Endothelial cell of umbilical vein (primary cell): ENCODE results near the gene POLR2J. TPM values are rescaled to one million over a fixed set of nuclear protein-coding genes. Genes with fewer than 3 reads are reported as not detected.

Experiments
- BruUV-seq: library from RNA; stranded (reverse); fragments of 400-500 nt; replicated peaks from 2 replicates; lab custom pipeline; 2021; lab: Mats Ljungman, UMichigan
- CTCF ChIA-PET: fragments of 300-600, 350-600 bp; sonication (Branson Sonifier 250); formaldehyde crosslinking; loops from one replicate; lab custom pipeline; 2021; ENCODE audit warnings: antibody characterized with exemption, inconsistent platforms; lab: Charles Lee
- POLR2A ChIA-PET: fragments of 300-600, 350-600 bp; sonication (Branson Sonifier 250); formaldehyde crosslinking; loops from one replicate; lab custom pipeline; 2021; ENCODE audit warnings: antibody characterized with exemption, inconsistent platforms; lab: Charles Lee
- DNase-seq: peaks from one replicate; pipeline ENCODE4 v3.0.0-alpha.2; 2011; ENCODE audit warnings: low read depth, low spot score
- FAIRE-seq: peaks from 2 replicates; lab custom pipeline; 2011; peaks lifted over from hg19 to GRCh38; lab: Jason Lieb, UNC
- H2AFZ ChIP-seq: 2 replicates; pipeline ENCODE4 v1.6.0; 2012; ENCODE audit warnings: low read depth, low read length, control low read depth, inconsistent platforms
- H3K27ac ChIP-seq: 2 replicates; pipeline ENCODE4 v1.5.1; 2011; ENCODE audit warnings: low read depth, mild to moderate bottlenecking, control low read depth, low read length, moderate library complexity; ENCODE audit not compliant: insufficient read depth
- H3K27me3 ChIP-seq, 2 experiments: 2 replicates each; pipeline versions ENCODE4 v1.6.0 to v1.6.1; 2011; ENCODE audit warnings: low read length in 2 of 2, mixed read lengths in 1 of 2; ENCODE audit not compliant: control insufficient read depth in 2 of 2, insufficient read depth in 2 of 2
- H3K36me3 ChIP-seq, 2 experiments: 2 replicates in 1 of 2; 3 replicates in 1 of 2; pipeline ENCODE4 v1.5.1; 2011; ENCODE audit warnings: low read length in 2 of 2, mild to moderate bottlenecking in 1 of 2, moderate library complexity in 1 of 2; ENCODE audit not compliant: control insufficient read depth in 2 of 2, insufficient read depth in 2 of 2; ENCODE audit errors: extremely low read depth in 1 of 2
- H3K4me1 ChIP-seq: 3 replicates; pipeline ENCODE4 v1.5.1; 2011; ENCODE audit warnings: mild to moderate bottlenecking, low read length; ENCODE audit not compliant: control insufficient read depth, insufficient read depth; ENCODE audit errors: extremely low read depth
- H3K4me2 ChIP-seq: 2 replicates; pipeline ENCODE4 v1.6.1; 2011; ENCODE audit warnings: low read length, control low read depth, mixed read lengths; ENCODE audit not compliant: insufficient read depth
- H3K4me3 ChIP-seq, 3 experiments: fragments of 200-600 bp in 1 of 3; sonication (generic), shearing (Covaris generic) in 1 of 3; replicated peaks in 1 of 3; 2 replicates each; pipeline ENCODE4 v1.5.1; 2011 to 2016; ENCODE audit warnings: control low read depth in 3 of 3, low read length in 3 of 3, mild to moderate bottlenecking in 2 of 3, inconsistent platforms in 1 of 3, low read depth in 1 of 3, moderate library complexity in 1 of 3; ENCODE audit not compliant: insufficient read depth in 1 of 3
- H3K79me2 ChIP-seq: 2 replicates; pipeline ENCODE4 v1.6.0; 2012; ENCODE audit warnings: low read length, inconsistent platforms; ENCODE audit not compliant: control insufficient read depth, insufficient read depth
- H3K9ac ChIP-seq: replicated peaks from 2 replicates; pipeline ENCODE3; 2011; ENCODE audit warnings: low read length, control low read depth; ENCODE audit not compliant: insufficient read depth; ENCODE audit errors: extremely low read depth
- H3K9me1 ChIP-seq: replicated peaks from 3 replicates; pipeline ENCODE4 v1.6.0; 2011; ENCODE audit warnings: mild to moderate bottlenecking, low read length; ENCODE audit not compliant: control insufficient read depth, insufficient read depth; ENCODE audit errors: extremely low read depth
- H3K9me3 ChIP-seq: replicated peaks from 2 replicates; pipeline ENCODE4 v1.5.1; 2012; ENCODE audit warnings: low read length, inconsistent platforms; ENCODE audit not compliant: control insufficient read depth, insufficient read depth
- H4K20me1 ChIP-seq: replicated peaks from 2 replicates; pipeline ENCODE3; 2011; ENCODE audit warnings: mild to moderate bottlenecking, low read length; ENCODE audit not compliant: control insufficient read depth, insufficient read depth; ENCODE audit errors: extremely low read depth
- EZH2 ChIP-seq: IDR thresholded peaks from 2 replicates; pipeline ENCODE4 v1.6.1; 2012; ENCODE audit warnings: borderline replicate concordance, low read depth, mild to moderate bottlenecking, moderate library complexity, low read length, inconsistent platforms; ENCODE audit not compliant: severe bottlenecking
- FOS ChIP-seq: IDR thresholded peaks from 2 replicates; pipeline ENCODE4 v1.6.1; 2011; ENCODE audit warnings: mild to moderate bottlenecking, low read length, moderate library complexity, borderline replicate concordance; ENCODE audit not compliant: insufficient read depth
- GATA2 ChIP-seq: IDR thresholded peaks from 2 replicates; pipeline ENCODE4 v1.7.0; 2011; ENCODE audit warnings: low read depth, mild to moderate bottlenecking, moderate library complexity, mixed read lengths, low read length; ENCODE audit not compliant: insufficient read length, insufficient read depth
- JUN ChIP-seq: IDR thresholded peaks from 2 replicates; pipeline ENCODE4 v1.6.1; 2011; ENCODE audit warnings: borderline replicate concordance, low read depth; ENCODE audit not compliant: insufficient read length, insufficient read depth
- MYC ChIP-seq: IDR thresholded peaks from one replicate; pipeline ENCODE4 v1.6.1; 2011; ENCODE audit warnings: mild to moderate bottlenecking, low read depth, low read length
- POLR2A ChIP-seq: IDR thresholded peaks from 2 replicates; pipeline ENCODE4 v1.6.1; 2012; ENCODE audit warnings: low read depth, mild to moderate bottlenecking, control low read depth, low read length
- POLR2AphosphoS5 ChIP-seq: IDR thresholded peaks from 2 replicates; pipeline ENCODE4 v1.6.1; 2012; ENCODE audit warnings: low read depth, mild to moderate bottlenecking, control low read depth, low read length, moderate library complexity; ENCODE audit not compliant: insufficient read depth
- dilution Hi-C: fragments of 300-500 bp; cut with MboI; formaldehyde crosslinking; loops from one replicate; pipeline ENCODE4 v1.15.0; 2019; ENCODE audit warnings: low sequenced_read_pairs; ENCODE audit not compliant: extremely low pct_ligation_motif_present
- intact Hi-C: fragments of 100-400 bp; cut with micrococcal nuclease; formaldehyde crosslinking; loops from one replicate; pipeline ENCODE4 v1.10.0; 2022
- polyA plus RNA-seq, 4 experiments: library from polyadenylated mRNA; depleted of rRNA in 3 of 4; stranded (reverse) in 3 of 4; unstranded in 1 of 4; fragments of >200 nt; gene quantifications; 2 replicates each; pipeline versions ENCODE4 v1.2.1 to v1.2.3, GENCODE V29; 2011 to 2012; ENCODE audit warnings: missing spikeins in 1 of 4
- total RNA-seq: library from RNA; stranded (reverse); gene quantifications from 2 replicates; pipeline ENCODE4 v1.2.3, GENCODE V29; 2021
- TF ChIP-seq, protein P1 (sequence below): IDR thresholded peaks from 2 replicates; pipeline ENCODE4 v1.6.1; 2011; ENCODE audit not compliant: insufficient read depth, insufficient read length
- TF ChIP-seq, protein P2 (sequence below), 2 donors: IDR thresholded peaks; 1 replicate in 1 of 2; 2 replicates in 1 of 2; pipeline ENCODE4 v1.5.1; 2011; ENCODE audit warnings: low read length in 2 of 2, mild to moderate bottlenecking in 2 of 2, moderate library complexity in 2 of 2, control low read depth in 1 of 2, inconsistent platforms in 1 of 2, low read depth in 1 of 2; ENCODE audit not compliant: insufficient read depth in 1 of 2; ENCODE audit errors: extremely low read depth in 1 of 2

The POLR2J gene
- total and polyA plus RNA-seq, 2 donors (not counting 3 experiments of a cell fraction or from before 2014, with no cell fraction given) = 48.7 to 93.6 TPM

DNA sequence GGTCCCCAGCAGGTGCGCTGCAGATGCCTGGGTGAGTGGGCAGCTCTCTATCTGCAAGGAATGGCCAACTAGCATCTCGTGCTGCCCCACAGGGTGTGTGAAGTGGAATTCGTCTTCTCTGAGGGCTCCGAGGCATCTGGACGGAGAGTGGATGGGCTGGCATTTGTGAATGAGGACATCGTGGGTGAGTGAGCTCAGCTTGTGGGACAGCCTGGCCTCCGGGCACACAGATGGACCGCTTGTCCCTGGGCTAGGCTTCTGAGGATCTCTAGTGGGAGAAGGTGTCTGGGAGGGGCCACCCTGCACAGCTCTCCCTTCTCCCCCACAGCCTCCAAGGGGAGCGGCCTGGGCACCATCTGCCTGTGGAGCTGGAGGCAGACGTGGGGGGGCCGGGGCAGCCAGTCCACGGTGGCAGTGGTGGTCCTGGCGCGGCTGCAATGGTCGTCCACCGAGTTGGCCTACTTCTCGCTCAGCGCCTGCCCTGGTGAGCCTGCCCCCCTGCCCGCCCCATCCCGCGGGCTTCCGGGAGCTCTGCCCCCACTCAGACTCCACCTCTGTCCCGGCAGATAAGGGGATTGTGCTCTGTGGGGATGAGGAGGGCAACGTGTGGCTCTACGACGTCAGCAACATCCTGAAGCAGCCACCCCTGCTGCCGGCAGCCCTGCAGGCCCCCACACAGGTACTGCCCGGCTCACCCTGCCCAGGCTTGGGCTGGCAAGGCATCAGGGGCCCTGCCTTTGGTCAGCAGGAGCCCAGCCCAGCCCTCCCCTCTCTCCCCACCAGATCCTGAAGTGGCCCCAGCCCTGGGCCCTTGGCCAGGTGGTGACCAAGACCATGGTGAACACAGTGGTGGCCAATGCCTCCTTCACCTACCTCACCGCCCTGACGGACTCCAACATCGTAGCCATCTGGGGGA lies 6.3 kb downstream of the POLR2J start:
- H4K20me1 ChIP-seq = no peaks in the 10 kb centered on the region
- dilution Hi-C loops = no loop called here
- no peak overlapping the region for H3K4me3 ChIP-seq
- ChIA-PET POLR2A (no interaction called here), CTCF (no interaction called here)
- intact Hi-C loops = no loop called here
- no TSS peak for BruUV-seq
- H3K4me1 ChIP-seq = no peaks in the 10 kb centered on the region
- DNase-seq = no peak
- H3K79me2 ChIP-seq = no peaks in the 10 kb centered on the region
- TF ChIP-seq POLR2A = no peak
- no peak for TF ChIP-seq JUN
- TF ChIP-seq EZH2 = no peak
- TF ChIP-seq FOS = no peak
- TF ChIP-seq, protein P1, sequence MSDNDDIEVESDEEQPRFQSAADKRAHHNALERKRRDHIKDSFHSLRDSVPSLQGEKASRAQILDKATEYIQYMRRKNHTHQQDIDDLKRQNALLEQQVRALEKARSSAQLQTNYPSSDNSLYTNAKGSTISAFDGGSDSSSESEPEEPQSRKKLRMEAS = no peak
- TF ChIP-seq MYC = no peak
- TF ChIP-seq, protein P2, sequence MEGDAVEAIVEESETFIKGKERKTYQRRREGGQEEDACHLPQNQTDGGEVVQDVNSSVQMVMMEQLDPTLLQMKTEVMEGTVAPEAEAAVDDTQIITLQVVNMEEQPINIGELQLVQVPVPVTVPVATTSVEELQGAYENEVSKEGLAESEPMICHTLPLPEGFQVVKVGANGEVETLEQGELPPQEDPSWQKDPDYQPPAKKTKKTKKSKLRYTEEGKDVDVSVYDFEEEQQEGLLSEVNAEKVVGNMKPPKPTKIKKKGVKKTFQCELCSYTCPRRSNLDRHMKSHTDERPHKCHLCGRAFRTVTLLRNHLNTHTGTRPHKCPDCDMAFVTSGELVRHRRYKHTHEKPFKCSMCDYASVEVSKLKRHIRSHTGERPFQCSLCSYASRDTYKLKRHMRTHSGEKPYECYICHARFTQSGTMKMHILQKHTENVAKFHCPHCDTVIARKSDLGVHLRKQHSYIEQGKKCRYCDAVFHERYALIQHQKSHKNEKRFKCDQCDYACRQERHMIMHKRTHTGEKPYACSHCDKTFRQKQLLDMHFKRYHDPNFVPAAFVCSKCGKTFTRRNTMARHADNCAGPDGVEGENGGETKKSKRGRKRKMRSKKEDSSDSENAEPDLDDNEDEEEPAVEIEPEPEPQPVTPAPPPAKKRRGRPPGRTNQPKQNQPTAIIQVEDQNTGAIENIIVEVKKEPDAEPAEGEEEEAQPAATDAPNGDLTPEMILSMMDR (IDR thresholded peaks at IDR 0.05; ENCODE audit: extremely low read depth in 1 of 2, insufficient read depth in 1 of 2, low read depth in 1 of 2, low read length in 2 of 2) = no peak
- TF ChIP-seq GATA2 = no peak
- no peak for TF ChIP-seq POLR2AphosphoS5
- H3K9me1 ChIP-seq = no peaks in the 10 kb centered on the region
- no peak overlapping the region for H3K27ac ChIP-seq
- no peaks in the 10 kb centered on the region for H3K9me3 ChIP-seq
- no peak overlapping the region for H2AFZ ChIP-seq
- H3K4me2 ChIP-seq = no peak overlapping the region
- H3K27me3 ChIP-seq = no peaks in the 10 kb centered on the region
- no peak for FAIRE-seq
- H3K9ac ChIP-seq = no peak overlapping the region
- peaks cover 2 to 22% of the 10 kb centered on the region in 2 experiments for H3K36me3 ChIP-seq
